Measurements from ENCODE around the gene SLC2A4RG.
A peak's percentile ranks its signal among the peaks of the same experiment; 100 is the strongest.
"Not testable (repeated sequence)": the region's sequence is repeated elsewhere in the genome, so short reads cannot be mapped to it uniquely, and the experiment has no call there.

SLC2A4RG gene

DNA sequence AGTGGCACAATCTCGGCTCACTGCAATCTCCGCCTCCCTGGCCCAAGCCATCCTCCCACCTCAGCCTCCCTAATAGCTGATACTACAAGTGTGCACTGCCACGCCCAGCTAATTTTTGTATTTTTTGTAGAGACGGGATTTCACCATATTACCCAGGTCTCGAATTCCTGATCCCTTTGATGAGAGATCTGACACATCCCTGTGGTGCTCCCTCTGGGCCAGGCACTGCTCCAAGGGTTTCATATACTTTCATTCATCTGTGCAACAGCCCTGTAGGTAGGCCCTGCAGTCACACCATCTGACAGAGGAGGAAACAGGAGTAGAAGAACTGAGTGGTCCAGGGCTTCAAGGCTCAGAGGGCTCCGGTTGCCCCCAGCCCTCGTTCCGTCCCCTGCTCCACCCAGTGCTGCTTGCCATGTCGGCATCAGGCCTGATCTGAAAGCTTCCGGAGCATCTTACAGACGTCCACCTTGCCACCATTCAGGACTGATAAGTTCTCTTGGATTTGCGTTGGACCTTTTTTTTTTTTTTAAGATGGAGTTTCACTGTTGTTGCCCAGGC, 28.4 kb upstream of the SLC2A4RG start:
- DNase-seq (ENCODE audit: low read depth in 2 of 2, low spot score in 1 of 2) = no peak

DNA sequence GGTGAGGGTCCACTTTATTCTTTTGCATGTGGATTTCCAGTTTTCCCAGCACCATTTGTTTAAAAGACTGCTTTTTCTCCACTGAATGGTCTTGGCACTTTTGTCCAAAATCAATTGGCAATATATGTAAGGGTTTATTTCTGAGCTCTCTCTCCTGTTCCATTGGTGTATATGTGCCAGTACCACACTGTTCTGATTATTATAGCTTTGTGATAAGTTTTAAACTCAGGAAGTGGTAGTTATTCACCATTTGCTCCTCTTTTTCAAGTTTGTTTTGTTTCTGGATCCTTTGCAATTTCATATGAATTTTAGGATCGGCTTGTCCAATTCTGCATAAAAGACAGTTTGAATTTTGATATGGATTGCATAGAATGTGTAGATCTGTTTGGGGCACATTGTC, 27.4 kb upstream of the SLC2A4RG start:
- DNase-seq (ENCODE audit: low read depth in 2 of 2, low spot score in 1 of 2) = no peak

DNA sequence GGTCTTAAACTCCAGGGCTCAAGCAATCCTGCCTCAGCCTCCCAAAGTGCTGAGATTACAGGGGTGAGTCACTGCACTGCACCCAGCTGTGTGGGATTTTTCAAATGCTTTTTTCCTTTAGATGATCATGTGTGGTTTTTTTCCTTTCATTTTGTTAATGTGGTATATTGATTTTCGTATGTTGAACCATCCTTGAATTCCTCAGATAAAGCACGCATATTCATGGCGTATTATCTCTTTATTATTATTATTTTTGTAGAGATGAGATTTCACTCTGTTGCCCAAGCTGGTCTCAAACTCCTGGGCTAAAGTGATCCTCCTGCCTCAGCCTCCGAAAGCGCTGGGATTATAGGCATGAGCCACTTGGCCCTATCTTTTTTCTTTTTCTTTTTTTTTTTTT, 24.7 kb upstream of the SLC2A4RG start:
- DNase-seq (ENCODE audit: low read depth in 2 of 2, low spot score in 1 of 2) = no peak

DNA sequence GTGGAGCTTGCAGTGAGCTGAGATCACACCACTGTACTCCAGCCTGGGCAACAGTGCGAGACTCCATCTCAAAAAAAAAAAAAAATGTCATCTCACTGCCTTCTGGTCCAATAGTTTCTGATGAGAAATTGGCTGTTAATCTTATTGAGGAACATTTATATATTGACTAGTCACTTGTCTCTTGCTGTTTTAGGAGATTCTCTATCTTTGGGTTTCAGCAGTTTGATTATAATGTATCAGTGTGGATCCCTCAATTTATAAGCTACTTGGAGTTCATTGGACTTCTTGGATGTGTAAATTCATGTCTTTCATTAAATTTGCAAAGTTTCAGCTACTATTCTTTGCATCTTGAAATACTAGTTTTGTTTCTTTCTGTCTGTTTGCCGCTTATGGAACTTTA, 20.6 kb upstream of the SLC2A4RG start:
- DNase-seq (ENCODE audit: low read depth in 2 of 2, low spot score in 1 of 2) = no peak

DNA sequence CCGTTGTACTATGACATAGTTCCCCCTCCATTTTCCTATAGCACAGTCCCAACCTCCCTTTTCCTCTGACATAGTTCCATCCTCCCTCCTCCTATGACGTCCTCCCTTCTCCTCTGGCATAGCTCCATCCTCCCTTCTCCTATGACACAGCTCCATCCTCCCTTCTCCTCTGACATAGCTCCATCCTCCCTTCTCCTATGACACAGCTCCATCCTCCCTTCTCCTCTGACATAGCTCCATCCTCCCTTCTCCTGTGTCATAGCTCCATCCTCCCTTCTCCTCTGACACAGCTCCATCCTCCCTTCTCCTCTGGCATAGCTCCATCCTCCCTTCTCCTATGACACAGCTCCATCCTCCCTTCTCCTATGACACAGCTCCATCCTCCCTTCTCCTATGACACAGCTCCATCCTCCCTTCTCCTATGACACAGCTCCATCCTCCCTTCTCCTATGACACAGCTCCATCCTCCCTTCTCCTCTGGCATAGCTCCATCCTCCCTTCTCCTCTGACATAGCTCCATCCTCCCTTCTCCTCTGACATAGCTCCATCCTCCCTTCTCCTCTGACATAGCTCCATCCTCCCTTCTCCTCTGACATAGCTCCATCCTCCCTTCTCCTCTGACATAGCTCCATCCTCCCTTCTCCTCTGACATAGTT, 16.5 kb upstream of the SLC2A4RG start:
- not testable (repeated sequence) for DNase-seq (ENCODE audit: low read depth in 2 of 2, low spot score in 1 of 2)

DNA sequence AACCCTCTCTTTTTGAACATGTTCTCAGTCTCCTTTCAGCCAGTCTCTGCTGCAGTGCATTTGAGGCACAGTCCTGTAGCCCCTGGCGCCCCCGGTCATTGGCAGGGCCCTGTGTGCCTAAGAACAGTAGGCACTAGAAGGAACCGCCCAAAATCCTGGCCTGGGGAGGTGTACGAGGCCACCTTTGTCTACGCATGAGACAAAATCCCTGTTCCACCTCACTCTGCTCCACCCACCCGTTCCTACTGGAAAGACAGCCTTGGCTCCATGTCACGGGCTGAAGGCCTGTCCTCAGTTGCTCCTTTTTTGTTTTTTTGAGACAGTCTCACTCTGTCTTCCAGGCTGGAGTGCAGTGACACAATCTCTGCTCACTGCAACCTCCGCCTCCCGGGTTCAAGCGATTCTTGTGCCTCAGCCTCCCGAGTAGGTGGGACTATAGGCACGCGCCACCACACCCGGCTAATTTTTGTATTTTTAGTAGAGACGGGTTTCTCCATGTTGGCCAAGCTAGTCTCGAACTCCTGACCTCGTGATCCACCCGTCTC, 9.3 kb upstream of the SLC2A4RG start:
- DNase-seq (ENCODE audit: low read depth in 2 of 2, low spot score in 1 of 2) = not testable (repeated sequence)

DNA sequence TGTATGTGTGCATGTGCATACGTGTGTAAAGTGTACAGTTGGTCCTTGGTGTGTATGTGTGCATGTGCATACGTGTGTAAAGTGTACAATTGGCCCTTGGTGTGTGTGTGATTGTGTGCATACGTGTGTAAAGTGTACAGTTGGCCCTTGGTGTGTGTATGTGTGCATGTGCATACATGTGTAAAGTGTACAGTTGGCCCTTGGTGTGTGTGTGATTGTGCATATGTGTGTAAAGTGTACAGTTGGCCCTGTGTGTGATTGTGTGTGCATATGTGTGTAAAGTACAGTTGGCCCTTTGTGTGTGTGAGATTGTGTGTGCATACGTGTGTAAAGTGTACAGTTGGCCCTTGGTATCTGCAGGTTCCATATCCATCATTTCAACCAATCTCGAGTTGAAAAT, 8.2 kb upstream of the SLC2A4RG start:
- DNase-seq (ENCODE audit: low read depth in 2 of 2, low spot score in 1 of 2) = no peak

DNA sequence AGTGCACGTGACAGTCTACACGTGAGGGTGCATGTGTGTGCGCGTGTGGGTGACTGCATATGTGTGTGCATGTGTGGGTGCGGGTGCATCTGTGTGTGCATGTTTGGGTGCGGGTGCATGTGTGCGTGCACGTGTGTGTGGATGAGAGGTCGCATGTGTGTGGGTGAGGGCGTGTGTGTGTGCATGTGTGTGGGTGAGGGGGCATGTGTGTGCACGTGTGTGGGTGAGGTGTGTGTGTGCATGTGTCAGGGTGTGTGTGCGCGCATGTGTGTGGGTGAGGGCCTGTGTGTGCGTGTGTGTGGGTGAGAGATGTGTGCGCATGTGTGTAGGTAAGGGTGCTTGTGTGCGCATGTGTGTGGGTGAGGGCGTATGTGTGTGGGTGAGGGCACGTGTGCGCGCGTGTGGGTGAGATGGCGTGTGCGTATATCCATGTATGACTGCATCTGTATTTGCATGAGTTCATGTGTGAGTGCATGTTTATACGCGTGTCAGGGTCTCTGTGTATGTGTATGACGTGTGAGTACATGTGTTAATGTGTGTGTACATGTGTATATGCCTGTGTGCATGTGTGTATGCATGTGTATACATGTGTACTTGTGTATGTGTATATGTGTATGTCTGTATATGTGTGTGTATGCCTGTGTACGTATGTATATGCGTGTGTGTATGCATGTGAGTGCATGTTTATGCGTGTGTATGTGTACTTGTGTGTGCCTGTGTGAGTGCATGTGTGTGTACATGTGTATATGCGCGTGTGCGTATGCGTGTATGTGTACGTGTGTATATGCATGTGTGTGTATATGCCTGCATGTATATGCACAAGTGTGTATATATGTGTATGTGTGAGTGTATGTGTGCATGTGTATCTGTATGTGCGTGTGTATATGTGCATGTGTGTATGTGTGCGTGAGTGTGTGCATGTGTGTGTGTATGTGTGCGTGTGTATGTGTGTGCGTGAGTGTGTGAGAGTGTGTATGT, 7.2 kb upstream of the SLC2A4RG start:
- no peak for DNase-seq (ENCODE audit: low read depth in 2 of 2, low spot score in 1 of 2)

DNA sequence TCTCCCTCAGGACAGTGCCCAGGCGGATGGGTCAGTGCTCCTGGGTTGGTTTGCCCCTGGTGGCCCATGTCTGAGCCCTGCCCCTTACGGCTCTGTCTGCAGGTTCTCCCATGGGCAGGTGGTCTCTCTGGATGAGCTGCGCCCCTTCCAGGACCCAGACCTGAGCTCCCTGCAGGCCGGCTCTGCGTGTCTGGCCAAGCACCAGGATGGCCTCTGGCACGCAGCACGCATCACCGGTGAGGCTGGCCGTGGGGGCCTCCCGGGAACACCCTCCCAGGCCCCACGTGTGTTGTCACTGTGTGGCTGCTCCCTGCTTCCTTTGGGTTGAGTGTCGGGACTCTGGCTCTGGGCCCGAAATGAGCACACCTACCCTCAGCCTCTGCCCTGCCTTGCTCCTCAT, 6.5 kb upstream of the SLC2A4RG start:
- DNase-seq (ENCODE audit: low read depth in 2 of 2, low spot score in 1 of 2) = no peak

DNA sequence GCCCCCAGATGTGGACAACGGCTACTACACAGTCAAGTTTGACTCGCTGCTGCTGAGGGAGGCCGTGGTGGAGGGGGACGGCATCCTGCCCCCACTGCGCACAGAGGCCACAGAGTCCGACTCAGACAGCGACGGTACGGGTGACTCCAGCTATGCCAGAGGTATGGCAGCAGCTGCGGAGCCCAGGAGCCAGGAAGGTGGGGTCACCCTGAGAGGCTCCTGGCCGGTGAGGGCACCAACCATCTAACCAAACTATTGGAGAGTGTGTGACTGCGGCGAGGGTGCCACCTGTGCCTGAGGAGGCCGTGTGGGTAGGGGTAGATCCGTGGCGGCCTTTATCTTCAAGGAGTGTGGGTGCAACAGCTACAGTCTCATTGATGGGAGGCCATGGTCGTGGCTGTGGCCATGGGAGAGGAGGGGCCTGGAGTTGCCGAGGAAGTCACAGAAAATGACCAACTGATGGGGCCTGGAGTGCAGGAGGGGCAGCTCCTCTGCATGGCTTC, 5.9 kb upstream of the SLC2A4RG start:
- DNase-seq (ENCODE audit: low read depth in 2 of 2, low spot score in 1 of 2) = no peak

DNA sequence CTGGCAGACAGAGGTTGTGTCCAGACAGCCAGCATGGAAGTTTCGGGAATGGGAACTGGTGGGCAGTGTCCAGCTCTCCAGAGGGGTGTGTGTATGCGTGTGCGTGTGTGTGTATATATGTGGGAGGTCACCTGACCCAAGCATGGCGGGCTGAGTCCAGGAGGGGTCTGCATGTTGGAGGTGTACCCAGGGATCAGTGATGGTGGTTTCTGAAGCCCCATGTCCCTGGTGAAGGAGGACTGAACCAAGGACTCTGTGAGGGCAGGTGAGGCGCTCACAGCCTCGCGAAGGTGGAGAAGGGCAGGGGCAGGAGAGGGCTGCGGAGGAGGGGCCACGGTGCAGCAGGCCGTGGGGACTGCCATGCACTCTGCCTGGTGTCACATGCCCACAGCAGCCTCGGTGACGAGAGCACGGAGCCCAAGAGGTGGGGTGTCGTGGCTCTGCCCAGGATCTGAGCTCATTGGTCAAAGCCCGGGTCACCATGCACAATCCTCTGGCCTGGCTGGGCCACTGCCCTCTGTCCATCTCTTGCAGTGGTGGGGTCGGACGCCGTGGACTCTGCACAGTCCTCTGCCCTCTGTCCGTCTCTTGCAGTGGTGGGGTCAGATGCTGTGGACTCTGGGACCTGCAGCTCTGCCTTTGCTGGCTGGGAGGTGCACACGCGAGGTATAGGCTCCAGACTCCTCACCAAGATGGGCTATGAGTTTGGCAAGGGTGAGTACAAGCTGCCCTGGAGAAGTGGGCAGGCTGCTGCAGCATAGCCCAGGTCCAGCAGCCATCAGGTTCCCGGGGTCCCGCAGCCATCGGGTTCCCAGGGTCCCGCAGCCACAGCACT, 5.2 kb upstream of the SLC2A4RG start:
- DNase-seq (ENCODE audit: low read depth in 2 of 2, low spot score in 1 of 2) = no peak

DNA sequence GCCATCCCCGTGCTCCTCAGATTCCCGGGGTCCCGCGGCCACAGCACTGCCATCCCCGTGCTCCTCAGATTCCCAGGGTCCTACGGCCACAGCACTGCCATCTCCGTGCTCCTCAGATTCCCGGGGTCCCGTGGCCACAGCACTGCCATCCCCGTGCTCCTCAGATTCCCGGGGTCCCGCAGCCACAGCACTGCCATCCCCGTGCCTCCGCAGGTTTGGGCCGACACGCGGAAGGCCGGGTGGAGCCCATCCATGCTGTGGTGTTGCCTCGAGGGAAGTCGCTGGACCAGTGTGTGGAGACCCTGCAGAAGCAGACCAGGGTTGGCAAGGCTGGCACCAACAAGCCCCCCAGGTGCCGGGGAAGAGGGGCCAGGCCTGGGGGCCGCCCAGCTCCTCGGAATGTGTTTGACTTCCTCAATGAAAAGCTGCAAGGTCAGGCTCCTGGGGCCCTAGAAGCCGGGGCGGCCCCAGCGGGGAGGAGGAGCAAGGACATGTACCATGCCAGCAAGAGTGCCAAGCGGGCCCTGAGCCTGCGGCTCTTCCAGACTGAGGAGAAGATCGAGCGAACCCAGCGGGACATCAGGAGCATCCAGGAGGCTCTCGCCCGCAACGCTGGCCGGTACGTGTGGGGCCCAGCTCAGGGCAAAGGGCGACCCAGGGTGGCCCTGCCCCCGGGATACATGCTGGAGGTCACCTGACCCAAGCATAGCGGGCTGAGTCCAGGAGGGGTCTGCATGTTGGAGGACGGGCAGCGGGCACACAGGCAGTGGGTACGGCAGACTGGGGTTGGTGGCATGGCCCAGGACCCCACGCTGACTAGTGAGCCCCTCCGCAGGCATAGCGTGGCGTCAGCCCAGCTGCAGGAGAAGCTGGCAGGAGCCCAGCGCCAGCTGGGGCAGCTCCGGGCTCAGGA, 4.4 kb upstream of the SLC2A4RG start:
- DNase-seq (ENCODE audit: low read depth in 2 of 2, low spot score in 1 of 2) = no peak

DNA sequence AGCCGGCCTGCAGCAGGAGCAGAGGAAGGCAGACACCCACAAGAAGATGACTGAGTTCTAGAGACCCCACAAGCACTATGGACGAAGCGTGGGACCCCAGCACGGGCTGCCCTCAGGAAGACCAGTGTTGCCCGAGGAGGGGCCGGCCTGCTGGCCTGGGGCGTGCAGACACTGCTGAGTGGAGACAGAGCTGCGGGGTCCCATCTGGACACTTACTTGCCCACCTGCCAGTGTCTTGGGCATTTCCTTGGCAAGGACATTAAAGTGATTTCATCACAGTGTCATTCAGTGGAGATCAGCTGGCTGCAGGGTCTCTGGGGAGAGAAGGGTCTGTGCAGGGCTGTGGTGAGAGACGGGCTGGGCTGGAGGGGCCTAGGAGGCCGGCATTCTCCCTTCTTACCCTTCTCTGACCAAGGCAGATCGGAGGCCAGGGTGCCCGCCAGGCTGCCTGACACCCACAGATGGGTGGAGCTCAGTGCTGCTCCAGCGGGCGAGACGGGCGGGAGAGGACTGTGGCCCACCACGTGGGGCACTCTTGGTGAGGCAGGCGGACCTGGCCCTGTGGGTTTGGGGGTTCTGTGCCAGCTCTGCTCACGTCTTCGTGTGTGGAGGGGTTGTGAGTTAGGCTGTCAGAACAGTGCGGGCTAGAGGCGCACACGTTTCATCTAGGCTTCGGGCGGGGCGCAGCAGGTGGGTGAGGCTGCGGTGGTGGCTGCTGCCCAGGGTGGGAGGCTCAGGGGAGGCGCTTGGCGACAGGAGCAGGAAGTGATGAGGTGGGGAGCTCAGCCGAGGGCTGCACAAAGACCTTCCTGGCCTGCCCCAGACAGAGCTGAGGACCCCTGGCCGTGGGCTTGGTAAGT, 3.5 kb upstream of the SLC2A4RG start, which contains the start of gene LIME1:
Gene LIME1, plus strand, starts transcription at position 806 of the 860 bp plus-strand sequence. CDS start 886 bp downstream, outside the sequence.
- DNase-seq (ENCODE audit: low read depth in 2 of 2, low spot score in 1 of 2) = peak in 1 of 2 donors; percentile 61

DNA sequence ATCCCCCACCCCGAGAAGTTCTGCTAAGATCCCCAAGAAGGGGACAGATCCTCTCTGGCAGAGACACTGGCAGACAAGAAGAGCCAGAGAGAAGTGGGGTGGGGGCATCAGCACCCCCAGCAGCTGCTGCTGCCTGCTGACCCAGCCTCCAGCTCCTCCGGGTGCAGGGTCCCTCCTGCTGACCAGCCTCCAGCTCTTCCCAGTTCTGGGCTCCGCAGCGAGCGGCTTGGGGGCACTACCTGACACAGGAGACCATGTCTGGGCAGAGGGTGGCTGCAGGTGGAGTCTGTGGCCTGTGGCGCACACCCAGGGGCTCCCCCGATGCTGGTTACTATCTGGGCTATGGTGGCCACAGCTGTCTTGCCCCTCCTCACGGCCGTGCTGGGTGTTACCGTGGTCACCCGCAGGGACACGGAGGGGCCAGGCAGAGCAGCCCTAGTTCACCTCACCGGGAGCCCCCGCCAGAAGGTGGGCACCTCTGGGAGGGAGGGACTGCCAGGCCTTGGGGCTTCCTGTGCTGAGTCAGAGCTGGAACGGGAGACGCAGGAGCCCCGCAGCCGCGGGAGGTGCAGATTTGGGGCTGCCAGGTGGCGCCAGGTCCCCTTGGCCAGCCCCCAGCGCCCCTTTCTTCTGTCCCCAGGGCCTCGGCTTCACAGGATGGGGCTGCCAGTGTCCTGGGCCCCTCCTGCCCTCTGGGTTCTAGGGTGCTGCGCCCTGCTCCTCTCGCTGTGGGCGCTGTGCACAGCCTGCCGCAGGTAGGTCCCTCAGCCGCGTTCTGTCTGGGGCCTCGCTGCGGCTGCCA, 2.5 kb upstream of the SLC2A4RG start:
- no peak for DNase-seq (ENCODE audit: low read depth in 2 of 2, low spot score in 1 of 2)

DNA sequence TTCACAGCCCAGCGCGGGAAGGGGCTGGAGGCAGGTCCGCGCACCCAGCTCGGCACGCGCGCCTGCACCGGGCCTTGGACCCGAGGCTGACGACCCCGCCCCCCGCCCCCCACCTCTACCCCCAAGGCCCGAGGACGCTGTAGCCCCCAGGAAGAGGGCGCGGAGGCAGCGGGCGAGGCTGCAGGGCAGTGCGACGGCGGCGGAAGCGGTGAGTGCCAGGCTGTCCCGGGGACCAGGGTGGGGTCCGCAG, 2.0 kb upstream of the SLC2A4RG start:
- DNase-seq (ENCODE audit: low read depth in 2 of 2, low spot score in 1 of 2) = no peak

DNA sequence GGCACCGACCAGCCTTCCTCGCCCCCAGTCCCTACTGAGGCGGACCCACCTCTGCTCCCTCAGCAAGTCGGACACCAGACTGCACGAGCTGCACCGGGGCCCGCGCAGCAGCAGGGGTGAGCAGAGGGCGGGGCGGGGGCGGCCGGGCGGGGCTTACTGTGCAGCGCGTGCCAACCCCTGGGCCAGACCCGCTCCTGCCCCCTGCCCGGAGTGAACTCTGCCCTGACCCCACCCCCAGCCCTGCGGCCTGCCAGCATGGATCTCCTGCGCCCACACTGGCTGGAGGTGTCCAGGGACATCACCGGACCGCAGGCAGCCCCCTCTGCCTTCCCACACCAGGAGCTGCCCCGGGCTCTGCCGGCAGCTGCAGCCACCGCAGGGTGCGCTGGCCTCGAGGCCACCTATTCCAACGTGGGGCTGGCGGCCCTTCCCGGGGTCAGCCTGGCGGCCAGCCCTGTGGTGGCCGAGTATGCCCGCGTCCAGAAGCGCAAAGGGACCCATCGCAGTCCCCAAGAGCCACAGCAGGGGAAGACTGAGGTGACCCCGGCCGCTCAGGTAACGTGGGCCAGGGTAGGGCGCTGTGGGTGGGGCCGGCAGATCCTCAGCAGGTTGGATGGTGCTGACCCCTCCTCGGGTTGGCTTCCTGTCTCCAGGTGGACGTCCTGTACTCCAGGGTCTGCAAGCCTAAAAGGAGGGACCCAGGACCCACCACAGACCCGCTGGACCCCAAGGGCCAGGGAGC, 1.5 kb upstream of the SLC2A4RG start:
- DNase-seq (ENCODE audit: low read depth in 2 of 2, low spot score in 1 of 2) = no peak

DNA sequence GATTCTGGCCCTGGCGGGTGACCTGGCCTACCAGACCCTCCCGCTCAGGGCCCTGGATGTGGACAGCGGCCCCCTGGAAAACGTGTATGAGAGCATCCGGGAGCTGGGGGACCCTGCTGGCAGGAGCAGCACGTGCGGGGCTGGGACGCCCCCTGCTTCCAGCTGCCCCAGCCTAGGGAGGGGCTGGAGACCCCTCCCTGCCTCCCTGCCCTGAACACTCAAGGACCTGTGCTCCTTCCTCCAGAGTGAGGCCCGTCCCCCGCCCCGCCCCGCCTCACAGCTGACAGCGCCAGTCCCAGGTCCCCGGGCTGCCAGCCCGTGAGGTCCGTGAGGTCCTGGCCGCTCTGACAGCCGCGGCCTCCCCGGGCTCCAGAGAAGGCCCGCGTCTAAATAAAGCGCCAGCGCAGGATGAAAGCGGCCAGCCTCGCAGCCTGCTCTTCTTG, 868 bp upstream of the SLC2A4RG start:
- no peak for DNase-seq (ENCODE audit: low read depth in 2 of 2, low spot score in 1 of 2)

All from stimulated activated CD8-positive, alpha-beta memory T cell treated with anti-CD3 and anti-CD28 coated beads, Interleukin-4, amount 100 ng/mL, for 4 hours (primary cell).